Tongue (tissue), 2 donors: ENCODE data around the gene ZIC4. TPM values are rescaled to one million over a fixed set of nuclear protein-coding genes. Genes with fewer than 3 reads are reported as not detected.
A peak's percentile ranks its signal among the peaks of the same experiment; 100 is the strongest.

Source experiments
- DNase-seq: peaks from one replicate; pipeline ENCODE4 v3.0.0-alpha.2; 2015
- total RNA-seq: library from RNA; depleted of rRNA; stranded (reverse); fragments of >200 nt; gene quantifications from one replicate; pipeline ENCODE4 v1.2.3, GENCODE V29; 2014

The ZIC4 gene
- total RNA-seq = 1.0 TPM

GRCh38 chr3:147406028-147406931 lies at the start of gene ZIC4:
Gene ZIC4 (minus strand): TSS chr3:147406543. CDS start chr3:147402797, 3,746 bp downstream.
- DNase-seq = no peak

GRCh38 chr3:147449669-147450068 lies 43.3 kb upstream of the ZIC4 start:
- no peak for DNase-seq

- no peak for DNase-seq
These were observed 40.9 kb upstream of the ZIC4 start for GRCh38 chr3:147447224-147447623.

GRCh38 chr3:147431751-147432150 lies 25.4 kb upstream of the ZIC4 start:
- DNase-seq = no peak

GRCh38 chr3:147428754-147429153 lies 22.4 kb upstream of the ZIC4 start:
- no peak for DNase-seq

- no peak for DNase-seq
These were observed 22.0 kb upstream of the ZIC4 start for GRCh38 chr3:147428326-147428725.

- DNase-seq = no peak
These were observed 21.4 kb upstream of the ZIC4 start for GRCh38 chr3:147427746-147428145.

- DNase-seq = no peak
These were observed 20.6 kb upstream of the ZIC4 start for GRCh38 chr3:147426931-147427330.

- no peak for DNase-seq
These were observed 19.1 kb upstream of the ZIC4 start for GRCh38 chr3:147425388-147425850.

- no peak for DNase-seq
These were observed 18.4 kb upstream of the ZIC4 start for GRCh38 chr3:147424581-147425387.

GRCh38 chr3:147423798-147424580 lies 17.6 kb upstream of the ZIC4 start:
- DNase-seq = peak; percentile 32

GRCh38 chr3:147423537-147423797 lies 17.1 kb upstream of the ZIC4 start:
- no peak for DNase-seq

- DNase-seq = peak; percentile 47
These were observed 16.5 kb upstream of the ZIC4 start for GRCh38 chr3:147422601-147423536.

- no peak for DNase-seq
These were observed 15.9 kb upstream of the ZIC4 start for GRCh38 chr3:147422196-147422595.

GRCh38 chr3:147421184-147421912 lies 15.0 kb upstream of the ZIC4 start:
- peak; percentile 42 for DNase-seq

GRCh38 chr3:147420353-147421183 lies 14.2 kb upstream of the ZIC4 start:
- no peak for DNase-seq

GRCh38 chr3:147419781-147420224 lies 13.5 kb upstream of the ZIC4 start:
- no peak for DNase-seq

- peak; percentile 90 for DNase-seq
These were observed 12.7 kb upstream of the ZIC4 start for GRCh38 chr3:147418808-147419701.

- no peak for DNase-seq
These were observed 12.0 kb upstream of the ZIC4 start for GRCh38 chr3:147418371-147418781.
